ENCODE measurements around the gene NDUFB2. TPM values are rescaled to one million over a fixed set of nuclear protein-coding genes. Genes with fewer than 3 reads are reported as not detected.

Gene NDUFB2
- total and polyA plus RNA-seq, 2 of the 13 experiments (the other 11 are each of a cell fraction or from before 2014, with no cell fraction given) = 206 to 221 TPM

DNA sequence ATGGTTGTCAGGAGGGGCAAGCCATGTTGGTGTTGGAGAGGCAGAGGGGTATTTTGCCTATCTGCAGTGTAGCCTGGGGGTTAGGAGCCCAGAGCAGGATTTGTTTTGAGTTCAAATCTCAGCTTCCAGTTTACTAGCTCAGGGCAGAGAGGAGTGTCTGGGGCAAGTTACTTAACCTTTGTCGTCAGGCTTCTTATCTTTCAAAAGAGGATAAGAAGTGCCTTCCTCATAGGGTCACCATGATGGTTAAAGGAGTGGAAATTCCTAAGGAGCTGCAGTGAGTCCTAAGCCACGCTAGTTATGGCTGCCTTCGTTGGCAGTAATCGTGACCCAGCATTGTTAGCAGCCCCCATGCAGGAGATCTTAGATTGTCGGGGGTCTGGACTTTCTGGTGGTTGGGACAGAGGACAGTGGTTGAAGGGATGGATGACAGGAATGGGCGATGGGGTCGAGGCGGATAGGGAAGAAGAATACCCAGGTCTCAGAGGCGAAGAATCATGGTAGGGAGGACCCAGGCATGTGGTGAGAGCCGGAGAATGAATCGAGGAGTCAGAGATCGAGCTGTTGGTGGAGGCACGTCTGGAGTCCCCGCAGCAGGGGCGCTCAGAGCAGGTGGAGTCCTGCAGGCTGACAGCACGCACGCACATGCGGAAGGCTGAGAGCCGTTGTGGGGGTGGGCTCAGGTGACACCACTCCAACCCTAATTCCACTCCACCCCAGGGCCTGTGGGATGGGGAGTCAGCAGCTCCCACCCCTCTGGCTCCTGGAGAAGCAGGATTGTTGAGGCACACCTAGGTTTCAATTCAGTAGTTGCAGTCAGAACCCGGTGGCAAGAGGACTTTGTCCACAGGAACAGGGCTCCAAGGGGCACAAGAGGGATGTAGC is 12.2 kb upstream of the NDUFB2 start:
- H3K9ac ChIP-seq (ENCODE audit: insufficient read depth, low read depth, low read length) = no peak overlapping the region
- FAIRE-seq (no peak), DNase-seq (ENCODE audit: low spot score) (no peak), ATAC-seq (no peak)
- H3K9me3 ChIP-seq (ENCODE audit: low read length) = no peaks in the 10 kb centered on the region
- peaks cover 0 to 13% of the 10 kb centered on the region in 2 experiments; a peak in 3 of 5 replicates for H3K36me3 ChIP-seq (replicated peaks in 1 of 2; ENCODE audit: control insufficient read depth in 1 of 2, insufficient read depth in 2 of 2, low read length in 2 of 2)
- H4K20me1 ChIP-seq (ENCODE audit: insufficient read depth, low read length) = no peaks in the 10 kb centered on the region
- in situ Hi-C loops (cut with HindIII; ENCODE audit: extremely low pct_ligation_motif_present, low pct_unique_long_range_greater_than_20kb) = loop anchor here (25.0 kb wide), 1 partner anchor 328 kb away; the partner anchor contains the start of gene MRPS33
- H3K27me3 ChIP-seq (ENCODE audit: control insufficient read depth in 1 of 2, insufficient read depth in 2 of 2, low read length in 2 of 2) = no peaks in the 10 kb centered on the region
- no peaks in the 10 kb centered on the region for H3K79me2 ChIP-seq (ENCODE audit: insufficient read depth, low read length)
- H3K4me2 ChIP-seq (ENCODE audit: low read depth, low read length) = no peak overlapping the region
- peaks cover 8% of the 10 kb centered on the region; the same call in 1 of the 2 replicates for H3K4me1 ChIP-seq (ENCODE audit: insufficient read depth, low read length)
- H3K4me3 ChIP-seq (replicated peaks in 1 of 3; ENCODE audit: insufficient read depth in 1 of 3, low read depth in 2 of 3, low read length in 3 of 3) = no peak overlapping the region
- intact Hi-C loops (cut with micrococcal nuclease; ENCODE audit: unreplicated experiment) = no loop called here
- ChIA-PET POLR2A (interaction anchor here (0.7 to 1.4 kb wide), 2 partner anchors 12 to 28 kb away, joined by 3 read pairs; partner anchors contain the start of gene NDUFB2), CTCF (ENCODE audit: low intra/inter-chr PET ratio, low total read pairs) (no interaction called here)
- TF ChIP-seq TFDP2 (CRISPR knock-in tag; IDR thresholded peaks at IDR 0.05) (no peak), POLR2A (IDR thresholded peaks at IDR 0.05; ENCODE audit: insufficient read depth in 1 of 2, low read depth in 2 of 2, low read length in 2 of 2) (no peak), ZNF547 (CRISPR knock-in tag; IDR thresholded peaks at IDR 0.05) (no peak), ZC3H13 (CRISPR knock-in tag; IDR thresholded peaks at IDR 0.05) (no peak), ZNF143 (CRISPR knock-in tag; IDR thresholded peaks at IDR 0.05) (no peak), ZNF768 (CRISPR knock-in tag; IDR thresholded peaks at IDR 0.05) (no peak), NR2F1 (CRISPR knock-in tag; IDR thresholded peaks at IDR 0.05) (no peak), ZBTB8A (CRISPR knock-in tag; IDR thresholded peaks at IDR 0.05; ENCODE audit: borderline replicate concordance, low read depth) (no peak), STAT5B (CRISPR knock-in tag; IDR thresholded peaks at IDR 0.05) (no peak), FOXA3 (CRISPR knock-in tag; IDR thresholded peaks at IDR 0.05) (no peak), ZNF329 (CRISPR knock-in tag; IDR thresholded peaks at IDR 0.05; ENCODE audit: low read depth) (no peak), HNRNPK (IDR thresholded peaks at IDR 0.05; ENCODE audit: low read depth, low read length, poor library complexity, severe bottlenecking) (no peak)
- TF ChIP-seq, protein P1, sequence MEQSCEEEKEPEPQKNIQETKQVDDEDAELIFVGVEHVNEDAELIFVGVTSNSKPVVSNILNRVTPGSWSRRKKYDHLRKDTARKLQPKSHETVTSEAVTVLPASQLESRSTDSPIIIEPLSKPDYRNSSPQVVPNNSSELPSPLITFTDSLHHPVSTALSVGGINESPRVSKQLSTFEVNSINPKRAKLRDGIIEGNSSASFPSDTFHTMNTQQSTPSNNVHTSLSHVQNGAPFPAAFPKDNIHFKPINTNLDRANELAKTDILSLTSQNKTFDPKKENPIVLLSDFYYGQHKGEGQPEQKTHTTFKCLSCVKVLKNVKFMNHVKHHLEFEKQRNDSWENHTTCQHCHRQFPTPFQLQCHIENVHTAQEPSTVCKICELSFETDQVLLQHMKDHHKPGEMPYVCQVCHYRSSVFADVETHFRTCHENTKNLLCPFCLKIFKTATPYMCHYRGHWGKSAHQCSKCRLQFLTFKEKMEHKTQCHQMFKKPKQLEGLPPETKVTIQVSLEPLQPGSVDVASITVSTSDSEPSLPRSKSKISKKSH (CRISPR knock-in tag; IDR thresholded peaks at IDR 0.05; ENCODE audit: borderline replicate concordance) = no peak
- TF ChIP-seq, protein P2, sequence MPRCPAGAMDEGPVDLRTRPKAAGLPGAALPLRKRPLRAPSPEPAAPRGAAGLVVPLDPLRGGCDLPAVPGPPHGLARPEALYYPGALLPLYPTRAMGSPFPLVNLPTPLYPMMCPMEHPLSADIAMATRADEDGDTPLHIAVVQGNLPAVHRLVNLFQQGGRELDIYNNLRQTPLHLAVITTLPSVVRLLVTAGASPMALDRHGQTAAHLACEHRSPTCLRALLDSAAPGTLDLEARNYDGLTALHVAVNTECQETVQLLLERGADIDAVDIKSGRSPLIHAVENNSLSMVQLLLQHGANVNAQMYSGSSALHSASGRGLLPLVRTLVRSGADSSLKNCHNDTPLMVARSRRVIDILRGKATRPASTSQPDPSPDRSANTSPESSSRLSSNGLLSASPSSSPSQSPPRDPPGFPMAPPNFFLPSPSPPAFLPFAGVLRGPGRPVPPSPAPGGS (CRISPR knock-in tag; IDR thresholded peaks at IDR 0.05) = no peak
- 91% methylated on average over 16 of the region's 20 CpGs for WGBS (ENCODE audit: low lambda C conversion rate)
- H2AFZ ChIP-seq (ENCODE audit: low read length) = no peak overlapping the region
- H3K27ac ChIP-seq (ENCODE audit: extremely low read length, insufficient read depth, low read length) = no peak overlapping the region
- no TSS peak for BruUV-seq (replicated peaks)
